Astrocyte of the spinal cord (primary cell): Measurements from ENCODE around the gene ATP13A3.
"Not testable (repeated sequence)": the region's sequence is repeated elsewhere in the genome, so short reads cannot be mapped to it uniquely, and the experiment has no call there.

ENCODE experiments used
- DNase-seq: peaks from one replicate; pipeline ENCODE4 v3.0.0; 2011; ENCODE audit warnings: low read depth, low spot score
- H3K4me3 ChIP-seq: 2 replicates; pipeline ENCODE4 v1.5.1; 2011; ENCODE audit warnings: low read depth, mild to moderate bottlenecking, low read length, moderate library complexity
- in situ Hi-C: cut with HindIII; loops from 2 replicates; pipeline ENCODE4 v1.10.0; 2017; ENCODE audit warnings: low sequenced_read_pairs
- TF ChIP-seq, protein P1 (sequence below): IDR thresholded peaks from 2 replicates; pipeline ENCODE4 v1.5.1; 2012; ENCODE audit warnings: low read depth, mild to moderate bottlenecking, low read length, inconsistent platforms

The ATP13A3 gene

GRCh38 chr3:194521510-194522260 lies 34.9 kb upstream of the ATP13A3 start:
- peak; percentile 58 for DNase-seq
- in situ Hi-C loops, result no loop called here
- TF ChIP-seq, protein P1, sequence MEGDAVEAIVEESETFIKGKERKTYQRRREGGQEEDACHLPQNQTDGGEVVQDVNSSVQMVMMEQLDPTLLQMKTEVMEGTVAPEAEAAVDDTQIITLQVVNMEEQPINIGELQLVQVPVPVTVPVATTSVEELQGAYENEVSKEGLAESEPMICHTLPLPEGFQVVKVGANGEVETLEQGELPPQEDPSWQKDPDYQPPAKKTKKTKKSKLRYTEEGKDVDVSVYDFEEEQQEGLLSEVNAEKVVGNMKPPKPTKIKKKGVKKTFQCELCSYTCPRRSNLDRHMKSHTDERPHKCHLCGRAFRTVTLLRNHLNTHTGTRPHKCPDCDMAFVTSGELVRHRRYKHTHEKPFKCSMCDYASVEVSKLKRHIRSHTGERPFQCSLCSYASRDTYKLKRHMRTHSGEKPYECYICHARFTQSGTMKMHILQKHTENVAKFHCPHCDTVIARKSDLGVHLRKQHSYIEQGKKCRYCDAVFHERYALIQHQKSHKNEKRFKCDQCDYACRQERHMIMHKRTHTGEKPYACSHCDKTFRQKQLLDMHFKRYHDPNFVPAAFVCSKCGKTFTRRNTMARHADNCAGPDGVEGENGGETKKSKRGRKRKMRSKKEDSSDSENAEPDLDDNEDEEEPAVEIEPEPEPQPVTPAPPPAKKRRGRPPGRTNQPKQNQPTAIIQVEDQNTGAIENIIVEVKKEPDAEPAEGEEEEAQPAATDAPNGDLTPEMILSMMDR, result no peak
- no peak overlapping the region for H3K4me3 ChIP-seq

GRCh38 chr3:194520682-194521162 lies 33.9 kb upstream of the ATP13A3 start:
- H3K4me3 ChIP-seq, in situ Hi-C loops, DNase-seq: not testable (repeated sequence)

DNA sequence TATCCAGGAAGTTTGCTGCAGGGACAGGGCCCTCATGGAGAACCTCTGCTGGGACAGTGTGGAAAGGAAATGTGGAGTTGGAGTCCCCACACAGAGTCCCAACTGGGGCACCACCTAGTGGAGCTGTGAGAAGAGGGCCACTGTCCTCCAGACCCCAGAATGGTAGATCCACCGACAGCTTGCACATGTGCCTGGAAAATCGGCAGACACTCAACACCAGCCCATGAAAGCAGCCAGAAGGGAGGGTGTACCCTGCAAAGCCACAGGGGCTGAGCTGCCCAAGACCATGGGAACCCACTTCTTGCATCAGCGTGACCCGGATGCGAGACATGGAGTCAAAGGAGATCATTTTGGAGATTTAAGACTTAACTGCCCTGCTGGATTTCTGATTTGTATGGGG lies 33.4 kb upstream of the ATP13A3 start:
- in situ Hi-C loops, H3K4me3 ChIP-seq, DNase-seq: not testable (repeated sequence)

DNA sequence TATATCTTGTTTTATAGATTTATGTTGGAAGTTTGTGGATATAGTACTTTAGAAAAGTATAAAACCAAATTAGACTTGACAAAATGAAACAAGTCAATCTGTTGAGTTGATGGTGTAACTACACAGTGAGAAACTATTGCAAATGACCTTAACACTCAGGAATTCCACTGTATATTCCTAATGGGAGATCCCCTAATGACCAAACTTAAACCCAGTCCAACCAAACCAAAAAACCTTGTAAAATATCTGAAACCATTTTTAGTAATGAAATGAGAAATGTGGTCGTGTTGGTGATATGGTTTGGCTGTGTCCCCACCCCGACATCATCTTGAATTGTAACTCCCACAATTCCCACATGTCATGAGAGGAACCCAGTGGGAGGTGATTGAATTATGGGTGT lies 31.9 kb upstream of the ATP13A3 start:
- TF ChIP-seq, protein P1, result no peak
- in situ Hi-C loops, result no loop called here
- peak; percentile 39 for DNase-seq
- no peak overlapping the region for H3K4me3 ChIP-seq

DNA sequence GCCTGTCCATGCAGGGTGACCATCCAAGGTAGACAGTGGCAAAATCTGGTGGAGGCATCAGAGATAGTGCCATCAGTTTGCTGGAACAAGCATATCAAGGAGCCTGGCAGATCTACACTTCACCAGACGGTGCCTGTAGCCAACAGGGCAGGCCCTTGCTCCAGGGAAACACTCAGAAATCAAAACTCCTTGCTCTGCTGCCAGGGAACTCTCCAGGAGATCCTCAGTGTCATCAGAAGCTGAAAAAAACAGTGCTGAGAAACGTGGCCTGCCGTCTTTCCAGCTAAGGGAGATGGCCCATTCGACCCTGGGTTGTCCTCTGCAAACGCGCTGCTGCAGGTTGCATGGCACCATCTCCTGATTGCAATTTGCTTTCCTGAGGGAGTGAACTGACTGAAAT lies 30.5 kb upstream of the ATP13A3 start:
- DNase-seq, result no peak
- in situ Hi-C loops, result no loop called here
- TF ChIP-seq, protein P1, result no peak
- H3K4me3 ChIP-seq, result no peak overlapping the region

- in situ Hi-C loops, result no loop called here
- no peak for DNase-seq
- no peak overlapping the region for H3K4me3 ChIP-seq
- TF ChIP-seq, protein P1, result no peak
Measured at GRCh38 chr3:194514626-194515025, 27.8 kb upstream of the ATP13A3 start.

DNA sequence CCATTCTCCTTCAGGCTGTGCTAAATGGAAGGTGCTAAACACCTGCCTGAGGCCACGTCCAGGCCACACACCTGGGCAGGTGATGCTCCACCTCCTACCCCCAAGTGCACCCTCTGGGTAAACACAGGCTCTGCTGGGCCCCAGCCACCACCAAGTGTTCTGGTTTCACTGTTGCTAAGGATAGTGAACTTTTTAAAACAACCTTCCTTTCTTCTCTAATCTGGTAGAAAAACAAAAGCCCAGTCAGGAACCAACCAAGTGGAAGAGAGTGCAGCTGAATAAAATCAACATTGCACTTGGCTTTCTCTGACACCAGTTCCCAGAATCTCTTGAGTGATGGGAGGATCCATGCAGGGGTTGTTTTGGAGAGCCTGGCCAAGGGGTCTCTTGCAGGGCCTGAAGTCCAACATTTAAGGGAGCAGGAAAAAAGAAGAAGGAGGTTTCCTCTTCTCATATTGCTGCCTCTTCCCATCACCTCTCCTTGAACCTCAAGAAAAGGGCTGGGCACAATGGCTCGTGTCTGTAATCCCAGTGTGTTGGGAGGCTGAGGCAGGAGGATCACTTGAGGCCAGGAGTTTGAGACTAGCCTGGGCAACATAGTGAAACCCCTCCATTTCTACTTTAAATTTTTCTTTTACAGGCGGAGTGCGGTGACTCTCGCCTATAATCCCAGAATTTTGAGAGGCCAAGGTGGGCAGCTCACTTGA lies 26.2 kb upstream of the ATP13A3 start:
- TF ChIP-seq, protein P1, result no peak
- DNase-seq, result no peak
- no peak overlapping the region for H3K4me3 ChIP-seq
- in situ Hi-C loops, result no loop called here
